ENCODE results near the gene TARBP1. TPM values are rescaled to one million over a fixed set of nuclear protein-coding genes. Genes with fewer than 3 reads are reported as not detected.
"Not testable (repeated sequence)": the region's sequence is repeated elsewhere in the genome, so short reads cannot be mapped to it uniquely, and the experiment has no call there.

Gene TARBP1
- total RNA-seq, 1 donor from 2014 or later = 20.9 TPM

GRCh38 chr1:234504969-234505768, 26.2 kb upstream of the TARBP1 start:
- H3K36me3 ChIP-seq = no peaks in the 10 kb centered on the region
- peaks cover 12% of the 10 kb centered on the region for H3K4me1 ChIP-seq
- no peaks in the 10 kb centered on the region for H3K9me3 ChIP-seq
- no peak for TF ChIP-seq CTCF (IDR thresholded peaks at IDR 0.05)
- no peak for TF ChIP-seq POLR2AphosphoS5 (IDR thresholded peaks at IDR 0.05; ENCODE audit: insufficient read depth in 1 of 2, low read depth in 1 of 2)
- no peak for TF ChIP-seq POLR2A (IDR thresholded peaks at IDR 0.05)
- no peak for DNase-seq (ENCODE audit: extremely low spot score in 2 of 2)
- no peak overlapping the region for H3K4me3 ChIP-seq
- no peaks in the 10 kb centered on the region for H3K27me3 ChIP-seq
- intact Hi-C loops (cut with DNase I) = loop anchor here (5.0 kb wide), 1 partner anchor 97 kb away; no protein-coding TSS in a partner anchor
- H3K27ac ChIP-seq = no peak overlapping the region

- not testable (repeated sequence) for H3K9me3 ChIP-seq; H3K4me3 ChIP-seq; DNase-seq (ENCODE audit: extremely low spot score in 2 of 2); H3K27ac ChIP-seq; H3K27me3 ChIP-seq; H3K36me3 ChIP-seq
- intact Hi-C loops (cut with DNase I) = loop anchor here (5.0 kb wide), 1 partner anchor 98 kb away; no protein-coding TSS in a partner anchor
- H3K4me1 ChIP-seq = peaks cover 17% of the 10 kb centered on the region
Observed at GRCh38 chr1:234504251-234504650, 25.3 kb upstream of the TARBP1 start.

- Histone ChIP-seq H3K27me3 (no peaks in the 10 kb centered on the region), H3K4me3 (no peak overlapping the region), H3K36me3 (no peaks in the 10 kb centered on the region), H3K4me1 (peaks cover 25% of the 10 kb centered on the region), H3K27ac (peak overlapping the region; percentile 30), H3K9me3 (no peaks in the 10 kb centered on the region)
- no peak for DNase-seq (ENCODE audit: extremely low spot score in 2 of 2)
- intact Hi-C loops (cut with DNase I) = loop anchor here (5.0 kb wide), 1 partner anchor 99 kb away; no protein-coding TSS in a partner anchor
- TF ChIP-seq POLR2AphosphoS5 (IDR thresholded peaks at IDR 0.05; ENCODE audit: insufficient read depth in 1 of 2, low read depth in 1 of 2) (no peak), CTCF (IDR thresholded peaks at IDR 0.05) (no peak), POLR2A (IDR thresholded peaks at IDR 0.05) (no peak)
Observed at GRCh38 chr1:234503193-234504050, 24.4 kb upstream of the TARBP1 start.

GRCh38 chr1:234502785-234503184, 23.8 kb upstream of the TARBP1 start:
- no peak for DNase-seq (ENCODE audit: extremely low spot score in 2 of 2)
- intact Hi-C loops (cut with DNase I) = loop anchor here (5.0 kb wide), 1 partner anchor 100 kb away; no protein-coding TSS in a partner anchor
- Histone ChIP-seq H3K27ac (peak overlapping the region; percentile 30), H3K9me3 (no peaks in the 10 kb centered on the region), H3K36me3 (no peaks in the 10 kb centered on the region), H3K4me3 (no peak overlapping the region), H3K4me1 (peaks cover 25% of the 10 kb centered on the region), H3K27me3 (no peaks in the 10 kb centered on the region)
- TF ChIP-seq CTCF (IDR thresholded peaks at IDR 0.05) (no peak), POLR2AphosphoS5 (IDR thresholded peaks at IDR 0.05; ENCODE audit: insufficient read depth in 1 of 2, low read depth in 1 of 2) (no peak), POLR2A (IDR thresholded peaks at IDR 0.05) (no peak)

GRCh38 chr1:234500269-234500668, 21.3 kb upstream of the TARBP1 start:
- H3K27ac ChIP-seq = peak overlapping the region; percentile 90
- no peaks in the 10 kb centered on the region for H3K36me3 ChIP-seq
- no peak for DNase-seq (ENCODE audit: extremely low spot score in 2 of 2)
- H3K9me3 ChIP-seq = no peaks in the 10 kb centered on the region
- TF ChIP-seq CTCF (IDR thresholded peaks at IDR 0.05) (no peak), POLR2A (IDR thresholded peaks at IDR 0.05) (no peak), POLR2AphosphoS5 (IDR thresholded peaks at IDR 0.05; ENCODE audit: insufficient read depth in 1 of 2, low read depth in 1 of 2) (no peak)
- H3K4me1 ChIP-seq = peaks cover 25% of the 10 kb centered on the region
- no peaks in the 10 kb centered on the region for H3K27me3 ChIP-seq
- intact Hi-C loops (cut with DNase I) = loop anchor here (5.0 kb wide), 1 partner anchor 102 kb away; no protein-coding TSS in a partner anchor
- H3K4me3 ChIP-seq = no peak overlapping the region

Measured in vagina (tissue), 2 donors.